B cell (primary cell): ENCODE data around the gene ZNF701.

Source experiments
- EZH2 ChIP-seq: IDR thresholded peaks from 2 replicates; pipeline ENCODE4 v1.6.1; 2012; ENCODE audit warnings: borderline replicate concordance, low read depth, mild to moderate bottlenecking, moderate library complexity, low read length; ENCODE audit not compliant: insufficient read depth, poor library complexity, severe bottlenecking
- TF ChIP-seq, protein P1 (sequence below): fragments of 200-600 bp; IDR thresholded peaks from one replicate; pipeline ENCODE4 v1.8.0; 2022; ENCODE audit warnings: antibody characterized with exemption, mild to moderate bottlenecking

DNA sequence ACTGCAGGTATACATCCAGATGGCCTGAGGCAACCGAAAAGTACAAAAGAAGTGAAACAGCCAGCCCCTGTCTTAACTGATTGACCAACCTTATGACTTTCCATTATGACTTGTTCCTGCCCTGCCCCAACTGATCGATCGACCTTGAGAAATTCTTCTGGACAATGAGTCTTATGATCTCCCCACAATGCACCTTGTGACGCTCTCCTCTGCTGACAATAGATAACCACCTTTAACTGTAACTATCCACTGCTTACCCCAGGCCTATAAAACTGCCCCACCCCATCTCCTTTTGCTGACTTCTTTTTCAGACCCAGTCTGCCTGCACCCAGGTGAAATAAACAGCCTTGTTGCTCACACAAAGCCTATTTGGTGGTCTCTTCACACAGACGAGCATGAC, 56.8 kb downstream of the ZNF701 start:
- TF ChIP-seq, protein P1, sequence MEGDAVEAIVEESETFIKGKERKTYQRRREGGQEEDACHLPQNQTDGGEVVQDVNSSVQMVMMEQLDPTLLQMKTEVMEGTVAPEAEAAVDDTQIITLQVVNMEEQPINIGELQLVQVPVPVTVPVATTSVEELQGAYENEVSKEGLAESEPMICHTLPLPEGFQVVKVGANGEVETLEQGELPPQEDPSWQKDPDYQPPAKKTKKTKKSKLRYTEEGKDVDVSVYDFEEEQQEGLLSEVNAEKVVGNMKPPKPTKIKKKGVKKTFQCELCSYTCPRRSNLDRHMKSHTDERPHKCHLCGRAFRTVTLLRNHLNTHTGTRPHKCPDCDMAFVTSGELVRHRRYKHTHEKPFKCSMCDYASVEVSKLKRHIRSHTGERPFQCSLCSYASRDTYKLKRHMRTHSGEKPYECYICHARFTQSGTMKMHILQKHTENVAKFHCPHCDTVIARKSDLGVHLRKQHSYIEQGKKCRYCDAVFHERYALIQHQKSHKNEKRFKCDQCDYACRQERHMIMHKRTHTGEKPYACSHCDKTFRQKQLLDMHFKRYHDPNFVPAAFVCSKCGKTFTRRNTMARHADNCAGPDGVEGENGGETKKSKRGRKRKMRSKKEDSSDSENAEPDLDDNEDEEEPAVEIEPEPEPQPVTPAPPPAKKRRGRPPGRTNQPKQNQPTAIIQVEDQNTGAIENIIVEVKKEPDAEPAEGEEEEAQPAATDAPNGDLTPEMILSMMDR = no peak
- TF ChIP-seq EZH2 = no peak
